Stimulated activated naive CD8-positive, alpha-beta T cell treated with anti-CD3 and anti-CD28 coated beads, Interleukin-15, Interleukin-2, amounts not matched to agents 100 ng/mL and 50 ng/mL, for 24 hours (primary cell): Measurements from ENCODE around the gene PRKCE.
"Not testable (repeated sequence)": the region's sequence is repeated elsewhere in the genome, so short reads cannot be mapped to it uniquely, and the experiment has no call there.

Source experiments
- H3K27ac Mint-ChIP-seq: one replicate; pipeline ENCODE4 v1.8.0; 2021; ENCODE audit warnings: mild to moderate bottlenecking, mixed read lengths
- H3K27me3 Mint-ChIP-seq: one replicate; pipeline ENCODE4 v1.8.0; 2021; ENCODE audit warnings: mixed read lengths
- H3K36me3 Mint-ChIP-seq: one replicate; pipeline ENCODE4 v1.8.0; 2021; ENCODE audit warnings: low read depth, mixed read lengths
- H3K4me1 Mint-ChIP-seq: one replicate; pipeline ENCODE4 v1.8.0; 2021; ENCODE audit warnings: low read depth, mixed read lengths
- H3K4me3 Mint-ChIP-seq: one replicate; pipeline ENCODE4 v1.8.0; 2021; ENCODE audit warnings: mild to moderate bottlenecking, mixed read lengths
- H3K9me3 Mint-ChIP-seq: one replicate; pipeline ENCODE4 v1.8.0; 2021; ENCODE audit warnings: mixed read lengths

PRKCE gene

DNA sequence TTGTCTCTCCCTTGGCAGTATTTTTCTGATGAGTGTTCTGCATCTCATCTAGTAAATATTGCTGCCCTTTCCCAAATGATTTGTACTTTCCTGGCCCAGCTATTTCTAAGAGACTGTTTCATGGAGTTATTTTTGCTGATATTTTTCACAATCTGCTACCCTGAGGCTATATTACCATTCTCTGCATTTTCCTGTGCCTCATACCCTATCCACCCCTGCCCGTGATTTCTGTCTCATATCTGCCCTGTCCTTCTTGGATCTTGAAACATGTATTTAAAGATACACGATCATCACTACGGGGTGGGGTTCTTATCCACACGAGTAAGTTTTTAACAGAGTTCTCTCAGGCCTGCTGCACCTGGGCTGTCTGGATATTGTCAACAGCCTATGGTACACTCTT is 556.1 kb downstream of the PRKCE start:
- peaks cover 6% of the 10 kb centered on the region for H3K4me1 Mint-ChIP-seq
- no peaks in the 10 kb centered on the region for H3K27me3 Mint-ChIP-seq
- peaks cover 4% of the 10 kb centered on the region for H3K36me3 Mint-ChIP-seq
- H3K27ac Mint-ChIP-seq: no peak overlapping the region
- no peak overlapping the region for H3K4me3 Mint-ChIP-seq
- peaks cover 22% of the 10 kb centered on the region for H3K9me3 Mint-ChIP-seq

DNA sequence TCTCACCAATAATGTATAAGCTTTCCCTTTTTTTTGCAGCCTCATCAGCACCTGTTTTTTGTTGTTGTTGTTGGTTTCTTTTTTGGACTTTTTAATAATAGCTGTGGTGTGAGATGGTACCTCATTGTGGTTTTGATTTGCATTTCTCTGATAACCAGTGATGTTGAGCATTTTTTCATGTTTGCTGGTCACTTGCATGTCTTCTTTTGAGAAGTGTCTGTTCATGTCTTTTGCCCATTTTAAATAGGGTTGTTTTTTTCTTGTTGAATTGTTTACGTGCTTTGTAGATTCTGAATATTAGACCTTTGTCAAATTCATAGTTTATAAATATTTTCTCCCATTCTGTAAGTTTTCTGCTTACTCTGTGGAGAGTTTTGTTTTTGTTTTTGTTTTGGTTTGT is 557.3 kb downstream of the PRKCE start:
- peaks cover 24% of the 10 kb centered on the region for H3K9me3 Mint-ChIP-seq
- no peak overlapping the region for H3K27ac Mint-ChIP-seq

DNA sequence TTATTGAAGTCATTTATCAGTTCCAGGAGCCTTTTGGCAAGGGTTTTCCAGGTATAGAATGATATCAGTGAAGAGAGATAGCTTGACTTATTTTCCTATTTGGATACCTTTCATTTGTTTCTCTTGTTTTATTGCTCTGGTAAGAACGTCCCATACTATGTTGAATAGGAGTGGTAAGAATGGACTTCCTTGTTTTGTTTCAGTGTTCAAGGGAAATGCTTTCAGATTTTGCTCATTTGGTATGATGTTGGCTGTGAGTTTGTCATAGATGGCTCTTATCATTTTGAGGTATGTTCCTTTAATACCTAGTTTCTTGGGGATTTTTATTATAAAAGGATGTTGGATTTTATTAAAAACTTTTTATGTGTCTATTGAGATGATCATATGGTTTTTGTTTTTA is 558.6 kb downstream of the PRKCE start:
- peaks cover 10% of the 10 kb centered on the region for H3K27me3 Mint-ChIP-seq

More for the DNA sequence above, 557.3 kb downstream of the PRKCE start:
- no peak overlapping the region for H3K4me3 Mint-ChIP-seq
- peaks cover 4% of the 10 kb centered on the region for H3K36me3 Mint-ChIP-seq
- peaks cover 8% of the 10 kb centered on the region for H3K27me3 Mint-ChIP-seq
- no peaks in the 10 kb centered on the region for H3K4me1 Mint-ChIP-seq

DNA sequence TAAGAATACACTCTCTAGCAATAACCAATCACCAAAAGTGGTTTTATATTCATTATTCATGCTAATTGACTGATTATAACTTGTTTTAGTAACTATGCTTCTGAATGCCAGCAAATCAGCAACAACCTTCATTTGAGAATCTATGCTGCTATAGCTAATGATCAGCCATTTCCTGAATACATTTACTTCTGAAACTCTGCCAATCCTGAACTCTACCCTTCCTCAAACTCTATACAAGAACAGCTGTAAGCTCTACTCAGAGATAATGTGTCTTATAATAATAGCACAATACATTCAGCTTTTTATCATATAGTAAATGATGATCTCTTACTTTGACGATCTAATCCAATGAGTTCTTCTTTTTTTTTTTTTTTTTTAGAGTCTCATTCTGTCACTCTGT is 560.0 kb downstream of the PRKCE start:
- peaks cover 4% of the 10 kb centered on the region for H3K36me3 Mint-ChIP-seq
- peaks cover 25% of the 10 kb centered on the region for H3K9me3 Mint-ChIP-seq

More for the DNA sequence above, 558.6 kb downstream of the PRKCE start:
- H3K36me3 Mint-ChIP-seq: peaks cover 4% of the 10 kb centered on the region
- H3K4me1 Mint-ChIP-seq: no peaks in the 10 kb centered on the region
- no peak overlapping the region for H3K27ac Mint-ChIP-seq
- peaks cover 25% of the 10 kb centered on the region for H3K9me3 Mint-ChIP-seq
- no peak overlapping the region for H3K4me3 Mint-ChIP-seq

GRCh38 chr2:46213906-46214305 is 562.4 kb downstream of the PRKCE start:
- no peak overlapping the region for H3K4me3 Mint-ChIP-seq
- H3K9me3 Mint-ChIP-seq: peaks cover 24% of the 10 kb centered on the region
- H3K27me3 Mint-ChIP-seq: peaks cover 14% of the 10 kb centered on the region
- H3K36me3 Mint-ChIP-seq: peaks cover 8% of the 10 kb centered on the region
- no peaks in the 10 kb centered on the region for H3K4me1 Mint-ChIP-seq
- no peak overlapping the region for H3K27ac Mint-ChIP-seq

More for the DNA sequence above, 560.0 kb downstream of the PRKCE start:
- H3K27ac Mint-ChIP-seq: no peak overlapping the region
- no peak overlapping the region for H3K4me3 Mint-ChIP-seq
- peaks cover 14% of the 10 kb centered on the region for H3K27me3 Mint-ChIP-seq
- no peaks in the 10 kb centered on the region for H3K4me1 Mint-ChIP-seq

DNA sequence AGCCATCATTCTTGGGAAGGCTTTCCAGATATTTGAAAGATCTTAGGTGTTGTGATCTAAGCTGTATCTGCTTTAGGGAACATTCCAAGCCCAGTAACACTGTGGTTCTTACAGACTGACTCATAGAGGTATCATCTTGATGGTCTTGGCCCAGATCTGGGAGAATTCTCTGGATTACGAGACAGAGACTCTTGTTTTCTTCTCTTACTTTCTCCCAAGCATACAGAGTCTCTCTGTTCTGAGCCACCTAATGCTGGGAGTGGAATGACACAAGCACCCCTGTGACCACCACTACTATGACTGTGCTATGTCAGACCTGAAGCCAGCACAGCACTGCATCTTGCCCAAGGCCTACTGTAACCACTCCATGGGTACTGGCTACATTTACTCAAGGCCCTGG is 564.7 kb downstream of the PRKCE start:
- H3K4me3 Mint-ChIP-seq: no peak overlapping the region
- no peaks in the 10 kb centered on the region for H3K4me1 Mint-ChIP-seq
- H3K27me3 Mint-ChIP-seq: peaks cover 23% of the 10 kb centered on the region
- no peak overlapping the region for H3K27ac Mint-ChIP-seq
- peaks cover 12% of the 10 kb centered on the region for H3K9me3 Mint-ChIP-seq
- H3K36me3 Mint-ChIP-seq: peaks cover 8% of the 10 kb centered on the region

- not testable (repeated sequence) for H3K9me3 Mint-ChIP-seq, H3K4me3 Mint-ChIP-seq, H3K27ac Mint-ChIP-seq, H3K36me3 Mint-ChIP-seq
- Mint-ChIP-seq H3K4me1 (peaks cover 35% of the 10 kb centered on the region), H3K27me3 (peaks cover 28% of the 10 kb centered on the region)
Observed at GRCh38 chr2:46223514-46223913, 572.0 kb downstream of the PRKCE start.

DNA sequence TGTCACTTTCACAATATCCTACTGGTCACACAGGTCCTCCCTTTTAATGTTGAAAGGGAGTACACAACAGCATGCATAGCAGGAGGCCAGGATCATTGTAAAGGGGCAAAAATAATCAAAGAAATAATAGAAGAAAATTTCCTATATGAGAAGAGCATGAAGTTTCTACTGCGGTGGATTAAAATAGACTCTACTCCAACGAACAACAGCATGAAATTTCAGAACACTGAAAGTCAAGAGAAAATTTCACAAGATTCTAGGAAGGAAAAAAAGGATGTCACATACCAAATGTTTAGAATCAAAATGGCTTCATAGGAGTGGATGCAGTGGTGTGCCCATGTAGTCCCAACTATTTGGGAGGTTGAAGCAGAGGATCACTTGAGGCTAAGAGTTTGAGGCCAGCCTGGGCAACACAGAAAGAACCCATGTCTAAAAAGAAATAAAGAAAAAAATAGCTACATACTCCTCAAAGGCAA is 573.7 kb downstream of the PRKCE start:
- H3K27ac Mint-ChIP-seq: no peak overlapping the region
- H3K9me3 Mint-ChIP-seq: peaks cover 7% of the 10 kb centered on the region
- H3K27me3 Mint-ChIP-seq: peaks cover 27% of the 10 kb centered on the region
- H3K36me3 Mint-ChIP-seq: no peaks in the 10 kb centered on the region
- peaks cover 50% of the 10 kb centered on the region for H3K4me1 Mint-ChIP-seq
- H3K4me3 Mint-ChIP-seq: no peak overlapping the region

GRCh38 chr2:46225730-46226129 is 574.3 kb downstream of the PRKCE start:
- Mint-ChIP-seq H3K27ac (no peak overlapping the region), H3K27me3 (peaks cover 22% of the 10 kb centered on the region), H3K36me3 (no peaks in the 10 kb centered on the region), H3K4me1 (peaks cover 55% of the 10 kb centered on the region), H3K4me3 (no peak overlapping the region), H3K9me3 (peaks cover 7% of the 10 kb centered on the region)

GRCh38 chr2:46226620-46227019 is 575.1 kb downstream of the PRKCE start:
- Mint-ChIP-seq H3K36me3 (no peaks in the 10 kb centered on the region), H3K9me3 (peaks cover 7% of the 10 kb centered on the region), H3K27me3 (peaks cover 15% of the 10 kb centered on the region), H3K4me3 (no peak overlapping the region), H3K4me1 (peaks cover 55% of the 10 kb centered on the region), H3K27ac (no peak overlapping the region)

GRCh38 chr2:46227022-46227421 is 575.5 kb downstream of the PRKCE start:
- Mint-ChIP-seq H3K36me3 (no peaks in the 10 kb centered on the region), H3K27me3 (peaks cover 11% of the 10 kb centered on the region), H3K9me3 (peaks cover 7% of the 10 kb centered on the region), H3K27ac (no peak overlapping the region), H3K4me1 (peaks cover 55% of the 10 kb centered on the region), H3K4me3 (no peak overlapping the region)

- Mint-ChIP-seq H3K4me3 (no peak overlapping the region), H3K4me1 (peaks cover 53% of the 10 kb centered on the region), H3K36me3 (no peaks in the 10 kb centered on the region), H3K9me3 (peaks cover 7% of the 10 kb centered on the region), H3K27ac (no peak overlapping the region), H3K27me3 (peaks cover 7% of the 10 kb centered on the region)
Observed at GRCh38 chr2:46227674-46228289, 576.3 kb downstream of the PRKCE start.

- Mint-ChIP-seq H3K27ac (peak overlapping the region; percentile 76), H3K36me3 (no peaks in the 10 kb centered on the region), H3K4me3 (no peak overlapping the region), H3K4me1 (peaks cover 40% of the 10 kb centered on the region), H3K27me3 (peaks cover 3% of the 10 kb centered on the region), H3K9me3 (no peaks in the 10 kb centered on the region)
Observed at GRCh38 chr2:46229134-46230063, 577.9 kb downstream of the PRKCE start.

DNA sequence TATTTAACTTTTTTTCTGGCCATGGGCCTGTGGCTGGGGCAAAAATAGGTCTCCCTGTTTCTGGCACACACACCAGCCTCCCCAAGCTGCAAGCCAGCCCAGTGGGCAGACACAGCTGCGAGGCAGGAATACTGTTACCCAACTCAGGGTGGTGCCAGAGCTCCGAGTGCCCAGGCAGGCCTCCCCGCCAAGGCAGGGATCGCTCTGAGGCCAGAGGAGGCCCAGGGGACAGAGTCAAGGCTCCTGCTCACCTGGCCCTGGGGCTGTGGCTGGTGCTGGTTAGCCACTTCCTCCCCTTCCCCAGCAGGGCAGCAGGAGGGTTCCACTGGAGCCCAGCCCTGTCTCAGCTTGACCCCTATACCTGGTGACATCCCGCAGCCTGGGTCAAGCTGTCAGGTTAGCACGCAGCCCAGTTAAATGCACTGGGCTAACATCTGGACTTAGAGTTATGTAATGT is 578.7 kb downstream of the PRKCE start:
- H3K27ac Mint-ChIP-seq: peak overlapping the region; percentile 76
- no peaks in the 10 kb centered on the region for H3K36me3 Mint-ChIP-seq
- peaks cover 33% of the 10 kb centered on the region for H3K4me1 Mint-ChIP-seq
- no peak overlapping the region for H3K4me3 Mint-ChIP-seq
- H3K27me3 Mint-ChIP-seq: no peaks in the 10 kb centered on the region
- H3K9me3 Mint-ChIP-seq: no peaks in the 10 kb centered on the region

- peaks cover 32% of the 10 kb centered on the region for H3K4me1 Mint-ChIP-seq
Observed at GRCh38 chr2:46230677-46231425, 579.4 kb downstream of the PRKCE start.

More at GRCh38 chr2:46230677-46231425, 579.4 kb downstream of the PRKCE start:
- no peak overlapping the region for H3K27ac Mint-ChIP-seq
- H3K4me3 Mint-ChIP-seq: no peak overlapping the region
- H3K9me3 Mint-ChIP-seq: no peaks in the 10 kb centered on the region
- H3K27me3 Mint-ChIP-seq: no peaks in the 10 kb centered on the region
- no peaks in the 10 kb centered on the region for H3K36me3 Mint-ChIP-seq
